Bronchial epithelial cell (primary cell): ENCODE data around the gene PCK2. TPM values are rescaled to one million over a fixed set of nuclear protein-coding genes. Genes with fewer than 3 reads are reported as not detected.

Experiments used
- DNase-seq: peaks from one replicate; pipeline ENCODE4 v3.0.0-alpha.2; 2010; ENCODE audit warnings: low read depth
- FAIRE-seq: peaks from 2 replicates; lab custom pipeline; 2011; peaks lifted over from hg19 to GRCh38; lab: Jason Lieb, UNC
- H3K27me3 ChIP-seq: 2 replicates; pipeline ENCODE4 v1.5.1; 2011; ENCODE audit warnings: low read length; ENCODE audit not compliant: control insufficient read depth, insufficient read depth
- H3K36me3 ChIP-seq: 2 replicates; pipeline ENCODE4 v1.5.1; 2011; ENCODE audit warnings: low read length; ENCODE audit not compliant: control insufficient read depth, insufficient read depth
- H3K4me3 ChIP-seq: 2 replicates; pipeline ENCODE4 v1.5.1; 2011; ENCODE audit warnings: mild to moderate bottlenecking, low read depth, low read length, control low read depth
- CTCF ChIP-seq: IDR thresholded peaks from 2 replicates; pipeline ENCODE4 v1.5.1; 2011; ENCODE audit warnings: mild to moderate bottlenecking, moderate library complexity, low read length, control low read depth, inconsistent platforms; ENCODE audit not compliant: insufficient read depth, severe bottlenecking
- total RNA-seq: library from RNA; depleted of rRNA; stranded (reverse); fragments of >200 nt; gene quantifications from 2 replicates; pipeline ENCODE4 v1.2.1, GENCODE V29; 2014

The PCK2 gene
- total RNA-seq, 1 donor from 2014 or later, result 84.8 TPM

GRCh38 chr14:24098229-24098926 is 4.3 kb downstream of the PCK2 start:
- Histone ChIP-seq H3K4me3 (no peak overlapping the region), H3K36me3 (peaks cover 57% of the 10 kb centered on the region), H3K27me3 (no peaks in the 10 kb centered on the region)
- DNase-seq (no peak), FAIRE-seq (no peak)
- TF ChIP-seq CTCF, result no peak

GRCh38 chr14:24098927-24099813 is 5.1 kb downstream of the PCK2 start:
- no peaks in the 10 kb centered on the region for H3K27me3 ChIP-seq
- FAIRE-seq, result no peak

GRCh38 chr14:24100197-24100981 is 6.3 kb downstream of the PCK2 start:
- H3K36me3 ChIP-seq, result peaks cover 59% of the 10 kb centered on the region
- no peak for TF ChIP-seq CTCF
- DNase-seq (no peak), FAIRE-seq (no peak)
- no peak overlapping the region for H3K4me3 ChIP-seq
- no peaks in the 10 kb centered on the region for H3K27me3 ChIP-seq

More at GRCh38 chr14:24098927-24099813, 5.1 kb downstream of the PCK2 start:
- DNase-seq, result no peak
- Histone ChIP-seq H3K36me3 (peaks cover 61% of the 10 kb centered on the region), H3K4me3 (no peak overlapping the region)
- TF ChIP-seq CTCF, result no peak

GRCh38 chr14:24100982-24101494 is 6.9 kb downstream of the PCK2 start:
- no peak for DNase-seq
- Histone ChIP-seq H3K36me3 (peaks cover 54% of the 10 kb centered on the region), H3K27me3 (no peaks in the 10 kb centered on the region), H3K4me3 (no peak overlapping the region)
- TF ChIP-seq CTCF, result no peak
- no peak for FAIRE-seq

GRCh38 chr14:24102357-24103048 is 8.4 kb downstream of the PCK2 start:
- no peak for DNase-seq

More at GRCh38 chr14:24102357-24103048, 8.4 kb downstream of the PCK2 start:
- peaks cover 47% of the 10 kb centered on the region for H3K36me3 ChIP-seq
- FAIRE-seq, result no peak
- no peaks in the 10 kb centered on the region for H3K27me3 ChIP-seq
- no peak overlapping the region for H3K4me3 ChIP-seq
- TF ChIP-seq CTCF, result no peak
